HG03097 (cell line): ENCODE data around the gene BICC1.
"Not testable (repeated sequence)": the region's sequence is repeated elsewhere in the genome, so short reads cannot be mapped to it uniquely, and the experiment has no call there.

Source experiments
- ATAC-seq: cut with Tn5 transposase; IDR thresholded peaks from one replicate; pipeline ENCODE4 v1.9.1; 2021; ENCODE audit not compliant: unreplicated experiment, low FRiP score

The BICC1 gene

GRCh38 chr10:58839771-58840170 is 327.1 kb downstream of the BICC1 start:
- no peak for ATAC-seq

GRCh38 chr10:58840840-58841435 is 328.3 kb downstream of the BICC1 start:
- ATAC-seq, result no peak

- ATAC-seq, result no peak
Observed at GRCh38 chr10:58842860-58843376, 330.2 kb downstream of the BICC1 start.

- no peak for ATAC-seq
Observed at GRCh38 chr10:58843760-58844159, 331.1 kb downstream of the BICC1 start.

GRCh38 chr10:58844680-58845079 is 332.0 kb downstream of the BICC1 start:
- no peak for ATAC-seq

GRCh38 chr10:58846856-58847255 is 334.2 kb downstream of the BICC1 start:
- no peak for ATAC-seq

- no peak for ATAC-seq
Observed at GRCh38 chr10:58851606-58852005, 338.9 kb downstream of the BICC1 start.

GRCh38 chr10:58853668-58854067 is 341.0 kb downstream of the BICC1 start:
- no peak for ATAC-seq

- ATAC-seq, result no peak
Observed at GRCh38 chr10:58854811-58855210, 342.1 kb downstream of the BICC1 start.

GRCh38 chr10:58856508-58857240 is 344.0 kb downstream of the BICC1 start:
- no peak for ATAC-seq

GRCh38 chr10:58857251-58857805 is 344.7 kb downstream of the BICC1 start:
- no peak for ATAC-seq

- ATAC-seq, result not testable (repeated sequence)
Observed at GRCh38 chr10:58858123-58858522, 345.5 kb downstream of the BICC1 start.

GRCh38 chr10:58859526-58859925 is 346.9 kb downstream of the BICC1 start:
- ATAC-seq, result no peak

- no peak for ATAC-seq
Observed at GRCh38 chr10:58867683-58868082, 355.0 kb downstream of the BICC1 start.

GRCh38 chr10:58868736-58869435 is 356.2 kb downstream of the BICC1 start:
- ATAC-seq, result no peak

GRCh38 chr10:58870070-58870469 is 357.4 kb downstream of the BICC1 start:
- ATAC-seq, result no peak

GRCh38 chr10:58873161-58873560 is 360.5 kb downstream of the BICC1 start:
- no peak for ATAC-seq
